SIG-M5 (cell line): Measurements from ENCODE around the gene CSF3.

ENCODE experiments used
- DNase-seq: peaks from one replicate; lab custom pipeline; 2025; lab: John Stamatoyannopoulos, UW

CSF3 gene

DNA sequence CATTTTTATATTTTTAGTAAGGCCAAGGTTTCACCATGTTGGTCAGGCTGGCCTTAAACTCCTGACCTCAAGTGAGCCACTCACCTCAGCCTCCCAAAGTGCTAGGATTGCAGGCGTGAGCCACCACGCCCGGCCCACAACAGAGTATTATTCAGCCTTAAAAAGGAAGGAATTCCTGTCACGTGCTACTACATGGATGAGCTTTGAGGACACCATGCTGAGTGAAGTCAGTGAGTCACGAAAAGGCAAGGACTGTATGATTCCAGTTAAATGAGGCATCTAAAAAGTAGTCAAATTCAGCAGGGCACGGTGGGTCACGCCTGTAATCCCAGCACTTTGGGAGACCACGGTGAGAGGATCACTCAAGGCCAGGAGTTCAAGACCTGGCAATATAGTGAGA lies 9.7 kb downstream of the CSF3 start:
- DNase-seq, result no peak

GRCh38 chr17:40025559-40025958 lies 10.3 kb downstream of the CSF3 start:
- no peak for DNase-seq

DNA sequence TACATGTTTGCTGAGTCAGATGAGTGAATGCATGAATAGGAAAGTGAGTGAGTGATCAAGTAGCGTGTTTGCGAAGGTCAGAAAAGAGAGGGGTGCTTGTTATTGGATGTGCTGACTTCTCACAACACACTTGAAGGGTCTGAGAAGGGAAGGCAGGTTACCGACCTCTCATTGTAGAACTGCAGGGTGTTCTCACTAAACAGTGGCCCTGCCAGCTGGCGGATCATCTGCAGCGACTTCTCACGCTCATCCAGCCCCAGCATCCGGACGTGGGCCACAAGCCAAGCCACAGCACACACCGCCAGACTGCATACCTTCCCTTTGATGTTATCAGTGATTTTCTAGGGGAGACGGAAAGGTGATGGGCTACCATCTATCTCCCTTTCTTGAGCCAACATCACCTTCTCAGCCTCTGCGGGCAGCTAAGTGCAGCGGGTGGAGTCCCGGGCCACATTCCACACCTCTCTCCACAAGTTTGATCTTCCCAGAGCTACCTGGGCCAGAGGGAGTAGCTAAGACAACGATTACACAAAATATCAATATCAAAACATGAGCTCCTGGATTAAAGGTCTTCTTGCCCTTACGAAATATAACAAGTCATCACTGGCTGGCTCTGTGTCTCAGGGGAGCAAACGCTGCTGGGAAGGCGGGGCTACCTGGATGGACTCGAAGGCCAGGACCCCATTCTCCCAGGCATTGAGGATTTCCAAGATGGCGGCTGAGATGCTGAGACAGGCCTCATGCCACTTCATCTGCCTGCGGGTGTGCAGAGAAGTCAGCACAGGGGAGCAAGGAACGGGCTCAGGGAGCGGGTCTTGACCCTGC lies 11.0 kb downstream of the CSF3 start:
- DNase-seq, result no peak

GRCh38 chr17:40026816-40027613 lies 11.8 kb downstream of the CSF3 start:
- no peak for DNase-seq

DNA sequence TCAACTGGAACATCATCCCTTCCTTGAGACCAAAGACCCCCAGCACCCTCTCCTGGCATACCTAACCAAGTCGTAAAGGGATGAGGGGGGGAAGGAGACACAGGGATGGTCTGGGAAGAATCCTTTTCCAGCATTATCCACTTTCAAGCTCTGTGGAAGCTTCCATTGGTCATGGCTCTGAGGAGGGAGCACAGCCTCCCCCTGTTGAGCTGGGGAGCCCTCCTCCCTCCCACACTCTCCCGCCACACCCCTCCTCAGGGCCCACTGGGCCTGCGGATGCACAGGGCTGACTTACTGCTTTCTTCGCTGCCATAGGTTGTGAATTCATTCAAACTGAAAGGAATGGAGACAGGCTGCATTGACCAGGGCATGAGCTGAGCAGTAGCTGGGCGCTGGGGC lies 12.4 kb downstream of the CSF3 start:
- DNase-seq, result no peak

DNA sequence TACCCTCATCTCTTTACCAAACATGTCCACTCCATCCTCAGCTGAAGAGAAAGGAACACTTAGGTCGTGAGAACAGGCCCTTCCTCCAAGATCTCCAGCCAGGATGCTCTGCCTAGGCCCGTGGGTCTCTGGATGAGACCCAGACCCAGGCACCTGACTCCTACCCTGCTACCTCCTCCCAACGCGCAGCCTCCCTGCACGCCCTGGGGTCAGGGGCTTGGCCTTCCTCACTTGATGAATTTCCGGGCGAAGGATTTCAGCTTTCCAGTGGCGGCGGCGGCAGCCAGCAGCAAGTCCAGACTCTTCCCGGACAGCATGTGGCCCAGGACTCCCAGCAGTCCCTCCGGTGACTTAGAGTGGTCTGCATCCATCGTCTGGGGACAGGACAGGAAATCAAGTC lies 13.4 kb downstream of the CSF3 start:
- no peak for DNase-seq

- DNase-seq, result no peak
These were observed 16.5 kb downstream of the CSF3 start for GRCh38 chr17:40031706-40032105.

DNA sequence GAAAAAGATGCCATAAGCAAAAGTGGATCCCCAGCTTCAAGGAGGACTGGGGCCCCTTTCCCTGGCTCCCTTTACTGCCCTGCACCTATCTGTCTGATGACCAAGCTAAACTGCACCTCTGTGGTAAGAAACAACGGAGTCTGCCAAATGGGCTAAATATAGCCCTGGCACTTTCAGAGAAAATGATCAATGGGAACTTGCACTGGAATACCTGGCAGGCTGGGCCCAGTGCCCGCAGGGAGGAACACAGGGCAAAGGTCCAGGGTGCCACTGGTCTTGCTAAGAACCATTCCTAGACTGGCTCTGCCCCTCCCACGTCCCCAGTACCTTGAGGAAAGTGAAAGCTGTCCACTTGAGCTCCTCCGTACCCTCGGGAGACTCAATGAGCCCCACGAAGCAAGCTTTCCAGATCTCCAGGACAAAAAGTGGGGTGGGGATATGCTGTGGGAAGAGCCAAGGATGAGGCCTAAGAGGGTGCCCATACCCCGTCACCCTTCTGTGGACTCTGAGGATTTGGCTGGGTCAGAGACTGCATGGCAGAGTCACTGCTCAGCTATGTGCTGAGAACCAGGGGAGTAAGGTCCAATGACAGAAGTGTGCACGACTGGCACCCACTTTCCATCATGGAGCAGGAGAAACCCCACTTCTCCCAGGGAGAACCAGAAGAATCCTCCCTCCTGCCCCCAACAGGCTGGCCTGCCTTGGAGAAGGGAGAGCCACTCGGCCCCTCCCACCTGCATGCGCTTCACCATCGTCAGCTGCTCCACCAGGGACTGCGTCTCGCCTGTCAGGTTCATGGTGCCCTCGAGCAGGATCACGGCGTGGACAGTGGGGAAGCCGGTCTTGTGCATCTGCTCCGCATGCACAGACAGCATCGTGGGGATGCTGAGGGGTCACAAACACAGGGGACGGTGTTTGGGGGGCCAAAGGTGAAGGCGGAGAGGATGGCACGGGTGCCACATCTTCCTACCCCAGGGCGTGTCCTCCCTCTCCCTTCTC lies 17.4 kb downstream of the CSF3 start:
- DNase-seq, result no peak

DNA sequence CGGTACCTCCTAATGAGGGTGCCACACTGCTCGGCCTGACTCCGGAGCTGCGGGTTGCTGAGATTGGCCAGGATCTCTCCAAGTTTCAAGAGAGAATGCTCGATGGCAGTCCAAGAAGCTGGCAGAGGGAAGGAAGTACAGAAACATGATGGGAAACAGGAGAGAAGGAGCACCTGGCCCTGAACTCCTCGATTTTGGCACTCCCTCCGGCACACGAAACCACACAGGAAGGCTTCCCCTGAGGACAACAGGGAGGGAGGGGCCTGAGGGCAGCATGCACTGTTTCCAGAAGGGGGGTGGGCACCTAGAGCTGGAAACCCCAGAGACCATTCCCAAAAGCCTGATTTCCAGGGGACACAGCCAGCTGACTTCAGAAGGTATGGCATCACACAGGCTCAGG lies 18.1 kb downstream of the CSF3 start:
- DNase-seq, result no peak

- no peak for DNase-seq
These were observed 19.4 kb downstream of the CSF3 start for GRCh38 chr17:40034426-40035161.

DNA sequence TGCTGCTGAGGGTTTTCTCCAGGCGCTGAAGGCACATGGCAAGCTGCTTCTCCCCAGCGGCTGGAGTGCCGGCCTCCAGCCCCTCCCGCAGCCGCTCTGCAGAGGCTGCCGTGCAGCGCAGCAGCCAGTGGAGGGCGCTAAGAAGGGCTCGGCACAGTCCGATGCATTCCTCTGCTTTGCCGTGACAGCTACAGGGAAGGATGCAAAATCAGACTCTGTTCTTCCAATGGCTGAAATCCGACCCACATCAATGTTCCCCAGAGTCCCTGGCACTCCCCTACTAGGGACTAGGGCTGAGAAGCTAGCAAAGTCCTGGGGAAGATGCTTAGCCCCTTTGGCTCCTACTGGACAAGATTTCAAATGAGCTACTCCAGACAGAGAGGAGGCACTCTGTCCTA lies 19.9 kb downstream of the CSF3 start:
- DNase-seq, result no peak

GRCh38 chr17:40038882-40039513 lies 23.8 kb downstream of the CSF3 start:
- DNase-seq, result no peak

- DNase-seq, result no peak
These were observed 26.0 kb downstream of the CSF3 start for GRCh38 chr17:40041196-40041595.

- no peak for DNase-seq
These were observed 41.3 kb downstream of the CSF3 start for GRCh38 chr17:40056379-40057015.

DNA sequence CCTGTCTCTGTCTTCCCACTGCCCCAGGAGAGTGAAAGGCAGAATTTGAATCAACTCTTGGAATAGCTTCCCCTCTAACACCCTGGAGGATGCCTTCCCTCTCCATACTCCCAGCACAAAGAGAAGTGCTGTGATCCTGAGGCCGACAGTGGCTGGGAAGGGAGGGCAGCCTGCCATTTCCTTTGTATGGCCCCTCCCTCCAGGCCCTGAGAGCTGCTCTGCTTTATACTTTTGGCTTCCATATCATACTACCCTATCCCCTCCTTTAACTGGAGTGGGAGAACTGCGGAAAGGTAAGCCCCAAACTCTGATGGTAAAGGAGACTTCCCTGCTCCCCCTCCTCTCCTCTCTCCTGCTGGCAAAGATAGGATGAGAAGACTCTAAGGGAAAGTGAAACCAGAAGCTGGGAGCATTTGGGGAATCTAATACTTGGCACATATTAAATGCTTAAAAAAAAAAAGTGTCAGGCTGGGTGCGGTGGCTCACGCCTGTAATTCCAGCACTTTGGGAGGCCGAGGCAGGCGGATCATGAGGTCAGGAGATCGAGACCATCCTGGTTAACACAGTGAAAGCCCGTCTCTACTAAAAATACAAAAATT lies 43.0 kb downstream of the CSF3 start:
- DNase-seq, result no peak

GRCh38 chr17:40058865-40059264 lies 43.6 kb downstream of the CSF3 start:
- no peak for DNase-seq

GRCh38 chr17:40059729-40060475 lies 44.7 kb downstream of the CSF3 start:
- no peak for DNase-seq

GRCh38 chr17:40060887-40061608 lies 45.8 kb downstream of the CSF3 start:
- DNase-seq, result no peak

DNA sequence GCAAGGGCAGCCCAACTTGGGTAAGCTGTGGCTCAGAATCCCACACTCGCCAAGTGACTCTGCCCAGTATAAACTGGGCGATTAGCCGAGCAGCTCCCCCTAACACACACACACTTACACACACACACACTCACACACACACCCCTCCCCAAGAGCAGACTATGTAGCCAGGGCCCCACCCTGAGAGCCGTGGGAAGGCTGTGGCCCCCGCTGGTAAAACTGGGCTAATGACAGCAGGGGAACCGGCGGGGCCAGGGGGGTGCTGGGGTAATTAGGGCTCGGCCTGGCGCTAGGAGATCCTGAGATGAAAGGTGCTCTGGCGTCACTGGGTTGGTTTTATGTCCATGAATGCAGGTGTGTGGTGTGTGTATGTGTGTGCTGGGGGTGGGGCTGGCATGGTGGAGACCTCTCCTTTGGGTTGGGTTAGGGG lies 46.4 kb downstream of the CSF3 start:
- no peak for DNase-seq
